Measurements from ENCODE around the gene RUFY1.
A peak's percentile ranks its signal among the peaks of the same experiment; 100 is the strongest.
"Not testable (repeated sequence)": the region's sequence is repeated elsewhere in the genome, so short reads cannot be mapped to it uniquely, and the experiment has no call there.

RUFY1 gene

GRCh38 chr5:179542170-179542569 is 8.2 kb upstream of the RUFY1 start:
- DNase-seq: no peak

DNA sequence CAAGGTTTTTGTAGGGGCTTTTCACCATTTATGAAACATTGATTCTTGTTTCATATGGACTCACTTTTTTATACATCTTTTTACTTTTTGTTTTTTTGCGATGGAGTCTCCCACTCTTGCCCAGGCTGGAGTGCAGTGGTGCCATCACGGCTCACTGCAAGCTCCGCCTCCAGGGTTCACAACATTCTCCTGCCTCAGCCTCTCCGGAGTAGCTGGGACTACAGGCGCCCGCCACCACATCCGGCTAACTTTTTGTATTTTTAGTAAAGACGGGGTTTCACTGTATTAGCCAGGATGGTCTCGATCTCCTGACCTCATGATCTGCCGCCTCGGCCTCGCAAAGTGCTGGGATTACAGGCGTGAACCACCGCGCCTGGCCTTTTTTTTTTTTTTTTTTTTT is 7.1 kb upstream of the RUFY1 start:
- not testable (repeated sequence) for DNase-seq

DNA sequence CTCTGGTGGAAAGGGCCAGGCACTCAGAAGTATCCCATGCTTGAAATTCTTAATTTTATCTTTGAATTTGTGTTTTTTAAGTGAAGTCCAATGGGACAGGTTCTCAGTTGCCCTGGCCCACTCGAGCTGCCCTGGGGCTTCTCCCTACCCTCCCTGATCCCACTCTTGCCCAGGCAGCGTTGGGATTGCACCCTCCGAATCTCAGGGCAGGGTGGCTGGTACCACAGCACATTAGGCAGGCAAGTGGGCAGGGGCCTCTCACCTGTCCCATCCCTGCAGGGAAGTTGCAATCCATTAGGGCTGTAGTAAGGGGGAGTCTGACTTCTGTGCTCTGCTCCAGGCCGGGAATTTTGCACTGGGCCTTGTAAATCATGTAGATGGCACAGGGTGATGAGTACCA is 2.7 kb downstream of the RUFY1 start:
- no peak for DNase-seq

DNA sequence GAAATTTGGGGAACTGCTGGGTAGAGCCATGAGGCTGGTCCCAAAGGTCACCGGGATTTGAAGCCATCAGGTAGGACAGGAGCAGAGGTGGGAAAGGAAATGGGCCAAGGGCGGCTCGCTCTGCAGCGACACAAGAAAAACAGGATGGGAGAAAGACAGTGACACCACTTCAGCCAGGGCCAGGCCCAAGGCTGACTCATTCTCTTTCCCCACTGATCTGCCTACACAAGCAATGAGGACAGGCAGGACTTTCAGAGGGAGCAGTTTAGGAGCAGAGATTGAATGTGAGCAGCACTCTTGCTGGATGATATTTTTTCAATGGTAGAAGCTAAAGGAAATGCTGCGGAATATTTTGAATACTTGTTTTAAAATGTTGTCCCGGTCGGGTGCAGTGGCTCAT is 3.5 kb downstream of the RUFY1 start:
- no peak for DNase-seq

DNA sequence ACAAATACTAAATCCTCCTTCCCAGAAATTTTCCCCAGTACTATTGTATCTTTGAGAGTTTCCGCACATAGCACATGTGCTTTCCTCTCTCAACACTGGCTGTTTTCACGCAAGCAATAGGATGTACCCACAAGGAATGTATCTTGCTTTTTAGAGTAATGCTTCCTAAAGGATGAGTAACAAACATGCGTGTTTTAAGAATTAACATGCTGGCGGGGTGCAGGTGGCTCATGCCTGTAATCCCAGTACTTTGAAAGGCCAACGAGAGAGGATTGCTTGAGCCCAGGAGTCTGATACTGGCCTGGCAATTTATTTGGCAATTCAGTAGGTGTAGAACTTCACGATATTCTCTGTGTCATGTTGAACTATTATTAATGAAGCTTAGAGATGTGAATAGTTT is 4.6 kb downstream of the RUFY1 start:
- DNase-seq: no peak

DNA sequence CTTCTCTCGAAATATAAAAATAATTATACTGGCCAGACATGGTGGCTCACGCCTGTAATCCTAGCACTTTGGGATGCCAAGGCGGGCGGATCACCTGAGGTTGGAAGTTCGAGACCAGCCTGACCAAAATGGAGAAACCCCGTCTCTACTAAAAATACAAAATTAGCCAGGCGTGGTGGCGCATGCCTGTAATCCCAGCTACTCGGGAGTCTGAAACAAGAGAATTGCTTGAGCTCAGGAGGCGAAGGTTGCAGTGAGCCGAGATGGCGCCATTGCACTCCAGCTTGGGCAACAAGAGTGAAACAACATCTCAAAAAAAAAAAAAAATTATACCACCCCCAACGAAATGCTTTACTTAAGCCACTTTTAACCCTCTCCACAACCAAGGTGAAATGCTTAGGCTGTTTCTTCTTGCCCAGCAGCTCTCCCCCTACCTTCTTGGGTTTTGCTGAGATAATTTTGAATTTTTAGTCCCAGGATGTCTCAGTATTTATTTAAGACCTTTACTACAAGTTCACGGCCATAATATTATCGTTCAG is 8.0 kb downstream of the RUFY1 start:
- not testable (repeated sequence) for DNase-seq

DNA sequence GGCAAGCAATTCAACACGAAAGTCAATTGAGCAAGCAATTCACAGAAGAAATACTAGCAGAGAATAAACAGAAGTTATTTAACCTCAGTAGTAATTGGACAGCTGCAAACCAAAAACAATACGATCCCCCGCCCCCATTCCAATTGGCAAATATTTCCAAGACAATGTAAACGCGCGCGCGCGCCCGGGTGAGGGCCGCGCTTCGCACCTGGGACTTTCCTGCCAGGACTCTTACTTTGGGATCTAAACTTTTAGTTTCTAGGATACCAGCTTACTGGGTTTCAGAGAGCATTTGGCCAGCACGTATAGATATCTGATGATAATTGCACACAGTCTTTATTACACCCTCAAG is 8.6 kb downstream of the RUFY1 start:
- peak; percentile 35 for DNase-seq

DNA sequence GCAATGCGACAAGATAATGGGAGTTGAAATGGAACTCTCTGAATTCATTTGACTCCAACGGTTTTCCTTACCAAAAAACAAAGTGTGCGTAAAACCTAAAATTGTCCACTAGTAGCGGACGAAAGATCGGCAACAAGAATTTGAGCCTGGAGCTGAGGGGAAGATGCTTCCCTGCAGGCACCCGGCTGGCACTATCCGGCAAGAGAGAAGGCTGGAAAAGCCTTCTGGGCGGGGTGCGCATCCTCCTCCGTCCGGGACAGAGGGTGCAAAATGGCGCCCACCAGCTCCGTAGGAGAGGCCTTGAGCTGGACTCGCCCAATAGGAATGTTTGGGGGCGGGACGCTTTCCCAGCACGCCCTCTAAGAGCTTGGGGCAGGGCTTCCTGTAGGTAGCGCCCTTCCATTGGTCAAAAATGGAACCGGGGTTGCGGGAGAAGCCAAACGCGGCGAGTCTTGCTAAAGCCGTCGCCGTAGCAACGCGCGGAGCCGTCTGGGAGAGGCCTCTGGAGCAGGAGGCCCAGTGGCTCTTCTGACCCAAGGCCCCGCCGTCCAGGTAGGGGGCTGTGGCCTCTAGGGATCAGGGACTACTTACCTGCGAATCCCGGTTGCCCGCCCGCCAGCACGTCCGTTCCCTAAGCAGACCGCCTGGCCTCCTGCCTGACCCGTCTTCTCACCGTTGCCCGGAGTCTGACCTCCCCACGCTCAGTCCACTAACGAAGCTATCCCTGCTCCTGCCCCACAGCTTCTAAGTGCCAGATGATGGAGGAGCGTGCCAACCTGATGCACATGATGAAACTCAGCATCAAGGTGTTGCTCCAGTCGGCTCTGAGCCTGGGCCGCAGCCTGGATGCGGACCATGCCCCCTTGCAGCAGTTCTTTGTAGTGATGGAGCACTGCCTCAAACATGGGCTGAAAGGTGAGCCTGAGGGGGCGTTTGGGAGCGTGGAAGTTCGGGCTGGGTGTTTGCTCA is 9.2 kb downstream of the RUFY1 start:
- DNase-seq: peak; percentile 82

DNA sequence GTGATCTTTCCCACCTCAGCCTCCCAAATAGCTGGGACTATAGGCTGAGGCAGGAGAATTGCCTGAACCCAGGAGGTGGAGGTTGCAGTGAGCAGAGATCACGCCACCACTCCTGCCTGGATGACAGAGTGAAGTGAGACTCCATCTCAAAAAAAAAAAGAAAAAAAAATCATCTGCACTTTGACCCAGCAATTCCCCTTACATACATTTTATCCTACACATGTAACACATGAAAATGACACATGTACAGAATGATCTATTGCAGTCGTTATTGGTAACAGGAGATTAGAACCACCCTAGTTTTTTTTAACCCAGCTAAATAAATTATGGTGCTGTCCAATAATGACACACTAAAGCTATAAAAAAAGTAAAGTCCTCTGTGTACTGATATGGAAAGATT is 14.2 kb downstream of the RUFY1 start:
- DNase-seq: no peak

- DNase-seq: no peak
Observed at GRCh38 chr5:179568721-179569120, 18.4 kb downstream of the RUFY1 start.

DNA sequence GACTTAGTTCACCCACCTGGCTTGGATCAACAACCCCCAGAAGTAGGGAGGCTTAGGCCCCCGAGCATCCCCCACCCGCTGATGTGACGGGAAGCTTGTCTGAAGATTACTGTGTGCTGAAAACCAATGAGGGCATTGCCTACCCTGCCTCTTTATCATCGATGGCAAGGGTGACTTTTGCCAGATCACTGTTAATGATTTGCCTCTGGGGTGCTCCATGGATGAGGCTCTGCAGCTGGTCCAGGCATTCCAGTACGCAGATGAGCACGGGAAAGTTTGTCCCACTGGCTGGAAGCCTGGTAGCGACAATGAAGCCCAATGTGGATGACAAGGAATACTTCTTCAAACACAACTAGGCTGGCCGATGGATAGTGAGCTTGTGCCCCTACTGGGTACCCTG is 22.0 kb downstream of the RUFY1 start:
- DNase-seq: no peak

DNA sequence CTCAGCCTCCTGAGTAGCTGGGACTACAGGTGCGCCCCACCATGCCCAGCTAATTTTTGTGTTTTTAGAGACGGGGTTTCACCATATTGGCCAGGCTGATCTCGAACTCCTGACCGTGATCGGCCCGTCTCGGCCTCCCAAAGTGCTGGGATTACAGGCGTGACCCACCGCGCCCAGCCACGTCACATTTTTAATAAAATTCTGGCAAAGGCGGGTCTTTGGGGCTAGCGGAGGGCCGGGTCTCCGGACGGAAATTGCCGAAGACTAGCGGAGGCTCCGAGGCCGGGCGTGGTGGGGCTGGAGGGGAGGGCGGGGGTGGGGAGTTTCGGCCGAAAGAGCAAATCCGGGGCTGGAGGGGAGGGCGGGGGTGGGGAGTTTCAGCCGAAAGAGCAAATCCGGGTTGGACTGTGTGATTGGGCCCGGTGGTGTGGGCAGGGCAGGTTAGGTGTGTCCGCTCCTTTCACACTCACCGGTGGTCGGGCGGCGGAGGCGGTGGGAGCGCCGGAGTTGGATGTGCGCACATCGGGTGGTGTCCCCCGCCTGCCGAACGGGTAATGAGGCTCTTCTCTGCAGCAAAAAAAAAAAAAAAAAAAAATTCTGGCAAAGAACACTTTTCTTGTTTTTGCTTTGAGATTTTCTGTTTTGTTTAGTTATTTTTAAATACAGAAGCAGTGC is 27.1 kb downstream of the RUFY1 start:
- no peak for DNase-seq

GRCh38 chr5:179585941-179586401 is 35.6 kb downstream of the RUFY1 start:
- no peak for DNase-seq

DNA sequence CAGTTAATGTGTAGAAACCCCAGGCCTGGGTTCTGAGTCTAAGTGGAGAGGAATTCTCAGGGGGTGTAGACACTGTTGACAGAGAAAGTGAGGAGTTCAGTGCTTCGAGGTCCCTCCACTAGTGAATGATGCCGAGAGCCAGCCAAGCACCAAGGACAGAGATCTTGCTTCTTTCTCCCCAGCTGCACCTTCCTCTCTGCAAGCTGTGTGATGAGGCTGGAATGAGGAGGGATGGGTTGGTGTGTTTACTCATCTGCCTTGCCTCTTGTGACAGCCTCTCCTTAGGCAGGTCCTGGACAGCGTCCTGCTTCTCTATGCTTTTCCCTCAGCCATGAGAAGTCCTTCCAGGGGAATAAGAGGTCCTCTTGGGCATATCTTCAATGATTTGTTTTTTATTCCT is 37.8 kb downstream of the RUFY1 start:
- no peak for DNase-seq

- DNase-seq: no peak
Observed at GRCh38 chr5:179595916-179596315, 45.6 kb downstream of the RUFY1 start.

DNA sequence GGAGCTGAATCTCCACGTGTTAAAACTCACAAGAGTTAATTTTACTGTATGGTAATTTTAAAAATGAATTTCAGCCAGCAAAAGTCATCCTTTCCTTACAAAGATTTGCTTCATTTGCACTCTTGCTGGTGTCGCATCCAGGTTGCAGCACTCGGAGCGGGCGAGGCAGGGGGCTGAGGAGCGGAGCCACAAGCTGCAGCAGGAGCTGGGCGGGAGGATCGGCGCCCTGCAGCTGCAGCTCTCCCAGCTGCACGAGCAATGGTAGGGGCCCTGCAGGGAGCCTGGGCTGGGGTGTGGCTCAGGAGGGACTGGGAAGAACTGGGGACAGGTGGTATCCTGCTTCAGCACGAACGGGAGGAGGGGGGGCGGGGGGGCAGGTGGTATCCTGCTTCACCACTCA is 46.1 kb downstream of the RUFY1 start:
- no peak for DNase-seq

- no peak for DNase-seq
Observed at GRCh38 chr5:179599100-179599499, 48.7 kb downstream of the RUFY1 start.

DNA sequence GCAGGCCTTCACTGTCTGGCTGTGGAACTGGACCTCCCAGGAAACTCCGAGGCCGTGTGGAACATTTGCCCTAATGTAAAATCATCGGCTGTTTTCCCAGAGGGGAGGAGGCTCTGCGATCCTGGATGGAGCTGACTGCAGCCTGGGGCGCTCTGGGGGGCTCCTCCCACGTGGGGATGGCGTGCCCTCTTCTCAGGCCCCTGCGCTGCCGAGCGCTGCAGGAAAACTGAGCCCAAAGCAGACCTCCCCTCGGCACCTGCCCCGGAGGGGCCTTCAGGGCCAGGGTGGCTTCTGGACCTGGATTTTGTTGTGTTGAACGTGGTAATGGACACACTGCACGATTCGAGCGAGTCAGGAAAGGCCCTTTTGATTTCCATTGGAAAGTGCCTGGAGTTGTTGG is 49.2 kb downstream of the RUFY1 start:
- no peak for DNase-seq

DNA sequence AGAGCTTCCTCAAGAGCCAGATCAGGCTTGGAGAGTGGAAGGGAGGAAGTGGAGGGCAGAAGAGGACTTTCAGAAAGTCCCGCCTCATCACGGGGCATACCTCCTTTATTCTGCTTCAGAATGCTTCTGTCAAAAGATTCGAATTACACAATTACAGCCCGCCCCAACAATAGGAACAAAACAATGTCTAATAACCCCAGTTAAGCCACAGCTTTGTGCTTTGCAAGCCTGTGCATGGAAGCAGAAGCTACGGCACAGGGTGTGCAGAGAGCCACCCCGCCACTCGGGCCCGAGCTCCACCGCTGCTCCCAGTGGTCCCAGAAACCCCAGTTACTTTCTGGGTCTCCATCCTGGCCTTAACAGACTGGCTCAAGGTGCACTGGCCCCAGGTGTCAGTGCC is 49.6 kb downstream of the RUFY1 start:
- no peak for DNase-seq

- no peak for DNase-seq
Observed at GRCh38 chr5:179601871-179602625, 51.7 kb downstream of the RUFY1 start.

DNA sequence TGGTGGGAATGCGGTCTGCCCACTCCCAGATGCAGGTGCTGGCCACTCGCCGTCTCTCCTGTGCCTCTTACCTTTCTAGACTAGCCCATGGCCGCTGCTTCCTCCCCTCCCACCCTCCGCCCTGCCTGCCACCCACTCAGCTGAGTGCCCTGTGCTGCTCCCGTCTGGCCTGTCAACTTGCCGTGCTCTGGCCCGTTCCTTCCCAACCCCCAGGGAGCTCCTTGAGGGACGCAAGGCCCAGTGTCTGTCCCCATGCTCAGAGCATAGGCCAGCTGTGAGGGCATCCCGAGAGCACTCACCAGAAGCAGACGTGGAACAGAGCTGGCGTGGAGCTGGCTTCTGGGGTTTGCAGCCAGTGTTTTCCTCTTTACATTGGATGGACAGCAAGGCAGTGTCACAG is 53.0 kb downstream of the RUFY1 start:
- DNase-seq: no peak

DNA sequence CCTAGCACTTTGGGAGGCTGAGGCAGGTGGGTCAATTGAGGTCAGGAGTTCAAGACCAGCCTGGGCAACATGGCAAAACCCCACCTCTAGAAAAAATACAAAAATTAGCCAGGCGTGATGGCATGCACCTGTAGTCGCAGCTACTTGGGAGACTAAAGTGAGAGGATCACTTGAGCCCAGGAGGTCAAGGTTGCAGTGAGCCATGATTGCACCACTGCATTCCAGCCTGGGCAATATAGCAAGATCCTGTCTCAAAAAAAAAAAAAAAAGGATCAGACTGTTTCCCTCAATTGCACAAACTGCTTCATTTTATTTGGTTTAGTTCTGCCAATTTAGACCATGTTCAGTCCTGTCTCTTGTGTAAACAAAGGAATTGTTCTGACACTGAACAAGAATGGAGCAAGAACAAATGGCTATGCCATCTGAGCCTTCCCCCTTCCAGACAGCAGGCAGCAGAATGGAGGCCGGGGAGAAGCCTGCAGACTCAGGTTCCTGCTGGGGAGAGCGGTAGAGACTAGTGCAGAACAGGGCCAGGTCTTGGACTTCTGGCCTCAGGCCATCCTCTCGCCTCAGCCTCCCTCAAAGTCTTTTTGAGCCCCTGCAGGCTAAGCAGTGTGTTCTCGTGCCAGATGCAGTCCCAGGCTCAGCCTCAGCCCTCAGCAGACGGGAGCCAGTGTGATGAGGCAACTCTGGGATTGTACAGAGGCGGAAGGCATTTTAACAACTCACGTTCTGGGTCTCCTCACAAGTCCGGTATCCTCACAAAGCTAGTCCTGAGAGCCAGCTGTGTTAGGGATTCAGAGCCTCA is 54.9 kb downstream of the RUFY1 start:
- no peak for DNase-seq
